Mesothelial cell of epicardium (in vitro differentiated cells): Measurements from ENCODE around the gene IFT27. TPM values are rescaled to one million over a fixed set of nuclear protein-coding genes. Genes with fewer than 3 reads are reported as not detected.

Experiments
- DNase-seq, 2 experiments: peaks; one replicate each; pipeline ENCODE4 v3.0.0; 2021; ENCODE audit warnings: low spot score in 2 of 2; ENCODE audit not compliant: unreplicated experiment in 2 of 2
- H3K27ac Mint-ChIP-seq: 2 replicates; pipeline ENCODE4 v1.8.0; 2021; ENCODE audit warnings: mixed read lengths
- H3K27me3 Mint-ChIP-seq: 2 replicates; pipeline ENCODE4 v1.8.0; 2021; ENCODE audit warnings: low read depth, mixed read lengths
- H3K36me3 Mint-ChIP-seq: 2 replicates; pipeline ENCODE4 v1.8.0; 2021; ENCODE audit warnings: mixed read lengths
- H3K4me1 Mint-ChIP-seq: 2 replicates; pipeline ENCODE4 v1.8.0; 2021; ENCODE audit warnings: mixed read lengths
- H3K4me3 Mint-ChIP-seq: 2 replicates; pipeline ENCODE4 v1.8.0; 2021; ENCODE audit warnings: mild to moderate bottlenecking, moderate library complexity, mixed read lengths
- H3K9me3 Mint-ChIP-seq: 2 replicates; pipeline ENCODE4 v1.8.0; 2021; ENCODE audit warnings: mixed read lengths
- total RNA-seq: library from RNA; stranded (reverse); gene quantifications from 3 replicates; pipeline ENCODE4 v1.2.1, GENCODE V29; 2021
- TF ChIP-seq, protein P1 (sequence below): fragments of 200-600 bp; sonication (generic); IDR thresholded peaks from one replicate; pipeline ENCODE4 v1.5.0; 2021; ENCODE audit warnings: antibody characterized with exemption; ENCODE audit not compliant: unreplicated experiment

Gene IFT27
- total RNA-seq, 1 donor from 2014 or later, result 58.6 TPM

DNA sequence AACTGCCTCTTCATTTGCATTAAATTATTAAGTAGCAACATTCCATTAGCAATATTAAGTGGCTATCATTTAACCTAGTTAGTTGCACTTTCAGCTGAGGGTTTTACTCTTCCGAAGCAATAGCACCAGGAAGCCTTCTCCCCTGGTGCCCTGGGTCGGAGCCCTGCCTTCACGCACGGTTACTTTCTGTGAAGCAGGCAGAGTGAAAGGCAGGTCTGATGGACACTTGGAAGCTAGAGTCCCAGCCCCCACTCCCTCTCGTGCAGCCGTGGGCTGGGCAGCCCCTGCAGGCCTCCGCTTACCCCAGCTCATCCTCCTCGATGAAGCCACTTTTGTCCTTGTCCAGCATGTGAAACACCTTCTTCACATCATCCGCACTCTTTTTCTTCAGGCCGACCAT is 38.9 kb upstream of the IFT27 start:
- Mint-ChIP-seq H3K4me1 (peaks cover 14% of the 10 kb centered on the region), H3K4me3 (no peak overlapping the region), H3K36me3 (no peaks in the 10 kb centered on the region), H3K9me3 (no peaks in the 10 kb centered on the region), H3K27me3 (peaks cover 89% of the 10 kb centered on the region), H3K27ac (no peak overlapping the region)
- TF ChIP-seq, protein P1, sequence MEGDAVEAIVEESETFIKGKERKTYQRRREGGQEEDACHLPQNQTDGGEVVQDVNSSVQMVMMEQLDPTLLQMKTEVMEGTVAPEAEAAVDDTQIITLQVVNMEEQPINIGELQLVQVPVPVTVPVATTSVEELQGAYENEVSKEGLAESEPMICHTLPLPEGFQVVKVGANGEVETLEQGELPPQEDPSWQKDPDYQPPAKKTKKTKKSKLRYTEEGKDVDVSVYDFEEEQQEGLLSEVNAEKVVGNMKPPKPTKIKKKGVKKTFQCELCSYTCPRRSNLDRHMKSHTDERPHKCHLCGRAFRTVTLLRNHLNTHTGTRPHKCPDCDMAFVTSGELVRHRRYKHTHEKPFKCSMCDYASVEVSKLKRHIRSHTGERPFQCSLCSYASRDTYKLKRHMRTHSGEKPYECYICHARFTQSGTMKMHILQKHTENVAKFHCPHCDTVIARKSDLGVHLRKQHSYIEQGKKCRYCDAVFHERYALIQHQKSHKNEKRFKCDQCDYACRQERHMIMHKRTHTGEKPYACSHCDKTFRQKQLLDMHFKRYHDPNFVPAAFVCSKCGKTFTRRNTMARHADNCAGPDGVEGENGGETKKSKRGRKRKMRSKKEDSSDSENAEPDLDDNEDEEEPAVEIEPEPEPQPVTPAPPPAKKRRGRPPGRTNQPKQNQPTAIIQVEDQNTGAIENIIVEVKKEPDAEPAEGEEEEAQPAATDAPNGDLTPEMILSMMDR, result no peak
- no peak for DNase-seq

DNA sequence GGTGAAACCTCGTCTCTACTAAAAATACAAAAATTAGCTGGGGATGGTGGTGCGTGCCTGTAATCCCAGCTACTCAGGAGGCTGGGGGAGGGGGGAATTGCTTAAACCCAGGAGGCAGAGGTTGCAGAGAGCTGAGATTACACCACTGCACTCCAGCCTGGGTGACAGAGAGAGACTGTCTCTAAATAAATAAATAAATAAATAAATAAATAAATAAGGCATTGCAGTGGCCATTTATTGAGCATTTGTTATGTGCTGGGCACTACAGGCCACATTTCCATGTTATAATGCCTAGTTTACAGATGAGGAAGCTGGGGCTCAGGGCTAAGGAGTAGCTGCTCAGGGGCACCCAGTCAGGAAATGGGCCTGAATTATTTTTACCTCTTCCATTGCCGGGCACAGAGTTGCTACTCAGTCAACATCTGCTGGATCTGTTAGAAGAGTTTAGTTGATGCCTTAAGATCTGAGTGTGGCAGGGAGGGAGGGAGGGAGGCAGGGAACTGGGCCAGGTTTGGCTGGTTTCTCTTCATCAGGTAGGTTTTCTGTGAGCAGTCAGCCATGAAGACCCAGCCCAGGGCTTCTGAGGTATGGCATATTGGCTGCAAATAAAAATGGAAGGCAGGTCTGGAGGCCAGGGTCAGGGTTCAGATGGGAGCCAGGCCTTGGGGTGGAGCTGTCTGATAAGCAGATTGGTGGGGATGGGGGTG is 35.3 kb upstream of the IFT27 start:
- DNase-seq, result no peak

DNA sequence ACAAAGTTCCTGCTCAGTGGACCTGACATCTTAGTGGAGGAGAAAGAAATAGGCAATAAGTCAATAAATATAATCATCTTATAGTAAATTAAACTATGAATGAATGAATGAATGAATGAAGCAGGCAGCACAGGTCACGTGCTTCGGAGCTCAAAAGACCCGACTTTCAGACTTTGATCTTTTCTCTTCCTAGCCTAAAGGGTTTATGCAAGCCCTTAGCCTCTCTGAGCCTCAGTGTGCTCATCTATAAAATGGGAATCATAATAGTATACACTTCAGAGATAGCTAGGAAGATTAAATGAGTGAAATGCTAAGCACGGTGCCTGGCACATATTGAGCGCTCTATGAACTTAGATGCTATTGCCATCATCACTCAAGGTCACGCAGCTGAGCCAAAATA is 33.4 kb upstream of the IFT27 start:
- Mint-ChIP-seq H3K4me3 (no peak overlapping the region), H3K27ac (no peak overlapping the region), H3K36me3 (no peaks in the 10 kb centered on the region), H3K9me3 (no peaks in the 10 kb centered on the region), H3K27me3 (peaks cover 55% of the 10 kb centered on the region), H3K4me1 (no peaks in the 10 kb centered on the region)
- no peak for DNase-seq
- TF ChIP-seq, protein P1, result no peak

More for the DNA sequence above, 35.3 kb upstream of the IFT27 start:
- Mint-ChIP-seq H3K36me3 (no peaks in the 10 kb centered on the region), H3K27me3 (peaks cover 58% of the 10 kb centered on the region), H3K9me3 (no peaks in the 10 kb centered on the region), H3K4me1 (no peaks in the 10 kb centered on the region), H3K4me3 (no peak overlapping the region), H3K27ac (no peak overlapping the region)
- TF ChIP-seq, protein P1, result no peak

GRCh38 chr22:36808721-36809344 is 32.9 kb upstream of the IFT27 start:
- DNase-seq, result no peak
- no peaks in the 10 kb centered on the region for H3K36me3 Mint-ChIP-seq
- no peak overlapping the region for H3K4me3 Mint-ChIP-seq
- H3K9me3 Mint-ChIP-seq, result no peaks in the 10 kb centered on the region
- H3K27me3 Mint-ChIP-seq, result peaks cover 55% of the 10 kb centered on the region
- H3K27ac Mint-ChIP-seq, result no peak overlapping the region
- no peaks in the 10 kb centered on the region for H3K4me1 Mint-ChIP-seq
- TF ChIP-seq, protein P1, result no peak

DNA sequence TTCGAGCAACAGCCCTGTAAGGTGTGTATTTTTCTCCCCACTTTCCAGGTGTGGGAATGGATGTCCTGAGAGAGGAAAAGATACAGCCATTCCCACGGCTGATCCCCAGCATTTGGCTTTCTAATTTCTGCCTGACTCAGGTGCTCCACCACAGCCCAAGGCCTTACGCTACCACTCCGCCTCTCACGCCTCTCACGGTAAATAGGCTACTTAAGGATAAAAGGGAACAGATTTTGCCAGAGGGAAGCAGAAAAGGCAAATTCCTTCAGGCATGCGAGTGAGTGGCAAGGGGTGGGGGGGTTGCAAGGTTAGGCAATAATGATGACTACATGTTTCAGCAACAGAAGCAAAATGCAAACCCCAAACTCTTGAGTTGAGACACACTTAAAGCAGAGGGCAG is 31.7 kb upstream of the IFT27 start:
- Mint-ChIP-seq H3K27ac (no peak overlapping the region), H3K36me3 (no peaks in the 10 kb centered on the region), H3K9me3 (no peaks in the 10 kb centered on the region), H3K4me1 (no peaks in the 10 kb centered on the region), H3K27me3 (peaks cover 53% of the 10 kb centered on the region), H3K4me3 (no peak overlapping the region)
- TF ChIP-seq, protein P1, result no peak
- no peak for DNase-seq
